Measurements from ENCODE around the gene LASP1. TPM values are rescaled to one million over a fixed set of nuclear protein-coding genes. Genes with fewer than 3 reads are reported as not detected.
"Not testable (repeated sequence)": the region's sequence is repeated elsewhere in the genome, so short reads cannot be mapped to it uniquely, and the experiment has no call there.

LASP1 gene
- polyA plus RNA-seq, 1 donor (not counting 4 experiments of a cell fraction or from before 2014, with no cell fraction given) = 88.1 TPM

GRCh38 chr17:38926293-38927070 lies 56.6 kb downstream of the LASP1 start:
- FAIRE-seq = no peak
- Histone ChIP-seq H2AFZ (ENCODE audit: control insufficient read depth, low read length) (no peak overlapping the region), H3K4me3 (ENCODE audit: control insufficient read depth in 2 of 3, extremely low read depth in 1 of 3, insufficient read depth in 2 of 3, low read depth in 1 of 3, low read length in 3 of 3) (no peak overlapping the region), H3K27me3 (ENCODE audit: control insufficient read depth, extremely low read depth, insufficient read depth, low read length) (no peaks in the 10 kb centered on the region), H3K27ac (ENCODE audit: control insufficient read depth, insufficient read depth, low read length) (no peak overlapping the region), H3K4me1 (ENCODE audit: control insufficient read depth, extremely low read depth, insufficient read depth, low read length) (no peaks in the 10 kb centered on the region), H3K4me2 (ENCODE audit: control insufficient read depth, extremely low read depth, insufficient read depth, low read depth, low read length) (no peak overlapping the region), H4K20me1 (ENCODE audit: control insufficient read depth, extremely low read depth, insufficient read depth, low read length) (no peaks in the 10 kb centered on the region), H3K9ac (ENCODE audit: control insufficient read depth, extremely low read depth, insufficient read depth, low read length) (no peak overlapping the region), H3K36me3 (ENCODE audit: control insufficient read depth in 2 of 2, extremely low read depth in 1 of 2, insufficient read depth in 2 of 2, low read length in 2 of 2) (no peaks in the 10 kb centered on the region), H3K9me3 (ENCODE audit: control insufficient read depth, low read depth, low read length) (no peaks in the 10 kb centered on the region), H3K9me1 (ENCODE audit: control insufficient read depth, extremely low read depth, insufficient read depth, low read length) (no peaks in the 10 kb centered on the region), H3K79me2 (ENCODE audit: control insufficient read depth, insufficient read depth, low read length) (no peaks in the 10 kb centered on the region)
- dilution Hi-C loops (cut with MboI; ENCODE audit: extremely low pct_ligation_motif_present, low sequenced_read_pairs) = no loop called here
- DNase-seq (ENCODE audit: low read depth, low spot score) = no peak
- no peak for TF ChIP-seq CTCF (optimal IDR thresholded peaks at IDR 0.05 in 1 of 3, IDR thresholded peaks at IDR 0.05 in 1 of 3, conservative IDR thresholded peaks at IDR 0.05 in 1 of 3; ENCODE audit: extremely low read depth in 1 of 3, insufficient read depth in 2 of 3, low read length in 3 of 3)
- no peak for TF ChIP-seq EZH2 (IDR thresholded peaks at IDR 0.05; ENCODE audit: low read length)

- H3K36me3 ChIP-seq (ENCODE audit: control insufficient read depth in 2 of 2, extremely low read depth in 1 of 2, insufficient read depth in 2 of 2, low read length in 2 of 2); H3K4me3 ChIP-seq (ENCODE audit: control insufficient read depth in 2 of 3, extremely low read depth in 1 of 3, insufficient read depth in 2 of 3, low read depth in 1 of 3, low read length in 3 of 3); H3K9me1 ChIP-seq (ENCODE audit: control insufficient read depth, extremely low read depth, insufficient read depth, low read length); H3K79me2 ChIP-seq (ENCODE audit: control insufficient read depth, insufficient read depth, low read length); H3K4me1 ChIP-seq (ENCODE audit: control insufficient read depth, extremely low read depth, insufficient read depth, low read length); H3K9ac ChIP-seq (ENCODE audit: control insufficient read depth, extremely low read depth, insufficient read depth, low read length); dilution Hi-C loops (cut with MboI; ENCODE audit: extremely low pct_ligation_motif_present, low sequenced_read_pairs); H3K27ac ChIP-seq (ENCODE audit: control insufficient read depth, insufficient read depth, low read length); H4K20me1 ChIP-seq (ENCODE audit: control insufficient read depth, extremely low read depth, insufficient read depth, low read length); FAIRE-seq; H2AFZ ChIP-seq (ENCODE audit: control insufficient read depth, low read length); H3K27me3 ChIP-seq (ENCODE audit: control insufficient read depth, extremely low read depth, insufficient read depth, low read length); DNase-seq (ENCODE audit: low read depth, low spot score); H3K4me2 ChIP-seq (ENCODE audit: control insufficient read depth, extremely low read depth, insufficient read depth, low read depth, low read length); H3K9me3 ChIP-seq (ENCODE audit: control insufficient read depth, low read depth, low read length): not testable (repeated sequence)
Measured at GRCh38 chr17:38930782-38931181, 60.9 kb downstream of the LASP1 start.

- FAIRE-seq; H3K4me1 ChIP-seq (ENCODE audit: control insufficient read depth, extremely low read depth, insufficient read depth, low read length); H3K9me3 ChIP-seq (ENCODE audit: control insufficient read depth, low read depth, low read length); H3K9me1 ChIP-seq (ENCODE audit: control insufficient read depth, extremely low read depth, insufficient read depth, low read length); H3K4me2 ChIP-seq (ENCODE audit: control insufficient read depth, extremely low read depth, insufficient read depth, low read depth, low read length); H2AFZ ChIP-seq (ENCODE audit: control insufficient read depth, low read length); H4K20me1 ChIP-seq (ENCODE audit: control insufficient read depth, extremely low read depth, insufficient read depth, low read length); H3K36me3 ChIP-seq (ENCODE audit: control insufficient read depth in 2 of 2, extremely low read depth in 1 of 2, insufficient read depth in 2 of 2, low read length in 2 of 2); H3K9ac ChIP-seq (ENCODE audit: control insufficient read depth, extremely low read depth, insufficient read depth, low read length); H3K79me2 ChIP-seq (ENCODE audit: control insufficient read depth, insufficient read depth, low read length); H3K4me3 ChIP-seq (ENCODE audit: control insufficient read depth in 2 of 3, extremely low read depth in 1 of 3, insufficient read depth in 2 of 3, low read depth in 1 of 3, low read length in 3 of 3); H3K27me3 ChIP-seq (ENCODE audit: control insufficient read depth, extremely low read depth, insufficient read depth, low read length); dilution Hi-C loops (cut with MboI; ENCODE audit: extremely low pct_ligation_motif_present, low sequenced_read_pairs); DNase-seq (ENCODE audit: low read depth, low spot score); H3K27ac ChIP-seq (ENCODE audit: control insufficient read depth, insufficient read depth, low read length): not testable (repeated sequence)
Measured at GRCh38 chr17:38933962-38934361, 64.1 kb downstream of the LASP1 start.

Measured in keratinocyte (primary cell).